Upper lobe of left lung (tissue), 4 donors: ENCODE results near the gene PLEKHM2.

Source experiments
- CTCF ChIP-seq, 6 experiments: fragments of 450-650 bp in 4 of 6; fragments of 200-600 bp in 2 of 6; sonication (generic) in 2 of 6; IDR thresholded peaks; one replicate each; pipeline ENCODE4 v1.5.1; 2016 to 2019; ENCODE audit warnings: antibody characterized with exemption in 6 of 6
- EP300 ChIP-seq, 4 donors: sonication (generic); formaldehyde crosslinking; IDR thresholded peaks; one replicate each; pipeline ENCODE4 v1.5.1; 2017; ENCODE audit warnings: antibody characterized with exemption in 4 of 4, control low read depth in 2 of 4
- POLR2A ChIP-seq, 4 donors: fragments of 450-650 bp; IDR thresholded peaks; one replicate each; pipeline ENCODE4 v1.5.1; 2016 to 2017; ENCODE audit warnings: antibody characterized with exemption in 4 of 4, mild to moderate bottlenecking in 2 of 4
- POLR2AphosphoS5 ChIP-seq, 2 donors: sonication (generic); formaldehyde crosslinking; IDR thresholded peaks; one replicate each; pipeline ENCODE4 v1.5.1; 2017; ENCODE audit warnings: antibody characterized with exemption in 2 of 2

GRCh38 chr1:15760520-15761211 lies 76.5 kb downstream of the PLEKHM2 start:
- TF ChIP-seq CTCF (IDR thresholded peaks at IDR 0.05) (no peak), POLR2A (IDR thresholded peaks at IDR 0.05) (no peak), EP300 (IDR thresholded peaks at IDR 0.05) (peak in 2 of 4 donors; percentile 57 to 88), POLR2AphosphoS5 (IDR thresholded peaks at IDR 0.05) (peak; percentile 66 to 79)
